HT-29 (cell line): Measurements from ENCODE around the gene BICRAL. TPM values are rescaled to one million over a fixed set of nuclear protein-coding genes. Genes with fewer than 3 reads are reported as not detected.
"Not testable (repeated sequence)": the region's sequence is repeated elsewhere in the genome, so short reads cannot be mapped to it uniquely, and the experiment has no call there.

Experiments used
- DNase-seq: peaks from one replicate; pipeline ENCODE4 v3.0.0-alpha.2; 2015; ENCODE audit warnings: low spot score
- total RNA-seq: library from RNA; depleted of rRNA; stranded (reverse); fragments of >200 nt; shearing (Covaris generic); gene quantifications from 2 replicates; pipeline ENCODE4 v1.2.3, GENCODE V29; 2014

Gene BICRAL
- total RNA-seq, 1 experiment from 2014 or later: 3.6 TPM

DNA sequence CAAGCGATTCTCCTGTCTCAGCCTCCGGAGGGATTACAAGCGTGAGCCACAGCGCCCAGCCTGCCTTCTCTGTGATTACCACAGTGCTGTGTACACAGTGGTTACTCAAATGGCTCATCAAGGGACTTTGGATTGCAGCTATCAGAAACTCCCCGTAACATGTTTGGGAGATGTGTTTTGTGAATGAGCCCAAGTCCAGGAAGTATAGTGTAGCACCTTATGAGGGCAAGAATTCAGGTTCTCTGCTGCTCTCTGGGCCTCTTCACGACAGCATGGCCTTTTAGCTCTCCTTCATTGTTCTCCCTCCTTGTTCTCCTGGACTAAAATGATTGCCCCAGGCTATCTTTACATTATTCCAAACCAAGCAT lies 63.5 kb downstream of the BICRAL start:
- DNase-seq: no peak

DNA sequence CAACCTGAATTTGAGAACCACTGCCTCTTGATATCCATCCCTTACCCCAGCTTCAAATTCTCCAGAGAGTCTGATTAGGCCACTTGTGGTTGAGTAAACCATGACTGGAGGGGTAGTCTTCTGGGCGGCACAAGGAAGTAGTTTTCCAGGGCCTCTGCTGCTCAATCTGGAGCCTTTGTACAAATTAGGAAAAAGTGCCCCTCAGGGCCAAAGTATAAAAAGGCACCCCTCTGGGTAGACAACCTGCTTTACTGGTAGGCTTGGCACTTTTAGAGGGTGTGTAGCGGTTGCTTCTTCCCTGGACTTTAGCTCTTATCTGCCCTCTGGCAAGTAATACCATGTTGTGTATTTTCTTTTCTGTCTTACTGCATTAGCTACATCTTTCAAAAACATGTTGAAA lies 64.7 kb downstream of the BICRAL start:
- DNase-seq: no peak

DNA sequence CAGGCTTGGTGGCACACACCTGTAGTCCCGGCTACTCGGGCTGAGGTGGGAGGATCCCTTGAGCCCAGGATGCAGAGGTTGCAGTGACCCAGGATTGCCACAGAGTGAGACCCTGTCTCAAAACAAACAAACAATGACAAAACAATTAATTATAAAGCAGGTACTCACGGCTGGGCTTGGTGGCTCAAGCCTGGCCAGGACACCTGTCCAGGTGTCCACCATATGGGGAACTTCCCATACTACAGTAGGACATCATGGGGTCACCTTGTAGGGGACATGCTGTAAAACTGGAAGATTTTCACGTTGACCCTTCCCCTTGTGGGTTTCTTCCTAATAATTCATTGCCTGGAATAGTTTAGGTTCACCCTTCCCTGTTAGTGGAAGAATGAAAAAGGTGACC lies 66.8 kb downstream of the BICRAL start:
- DNase-seq: no peak

DNA sequence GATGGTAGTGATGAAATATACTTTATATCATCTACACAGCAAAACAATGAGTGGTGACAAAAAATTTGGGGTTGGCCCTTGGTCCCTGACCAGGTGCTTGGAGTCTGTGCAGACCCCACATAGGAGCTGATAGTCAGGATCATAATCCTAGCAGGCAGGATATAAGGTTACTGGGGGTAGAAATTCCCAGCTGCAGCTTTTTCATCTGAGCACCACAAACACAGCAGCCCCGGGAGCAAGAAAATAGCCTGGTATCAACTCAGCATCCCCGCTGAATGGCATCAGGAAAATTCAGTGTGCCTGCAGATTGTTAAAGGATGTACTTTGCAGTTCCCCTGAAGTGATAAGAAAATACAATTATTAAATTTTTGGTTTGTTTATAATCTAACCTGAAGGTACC lies 69.7 kb downstream of the BICRAL start:
- no peak for DNase-seq

DNA sequence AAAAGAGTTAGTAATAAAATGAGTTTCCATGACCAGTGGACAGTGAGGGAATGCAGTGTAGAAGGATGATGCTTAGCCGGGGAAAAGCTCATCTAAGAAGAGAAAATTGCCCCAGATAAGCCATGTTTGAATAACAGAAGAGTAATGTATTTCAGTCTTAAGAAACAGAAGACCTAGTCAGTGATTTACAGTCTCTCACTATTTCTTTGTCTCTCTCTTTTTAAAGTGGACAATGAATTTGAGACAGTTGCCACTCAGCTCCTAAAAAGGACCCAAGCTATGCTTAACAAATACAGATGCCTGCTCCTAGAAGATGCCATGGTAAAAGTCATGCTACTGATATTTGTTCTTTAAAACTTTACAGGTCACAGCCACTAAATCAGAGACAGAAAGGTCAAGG lies 78.2 kb downstream of the BICRAL start:
- DNase-seq: no peak

DNA sequence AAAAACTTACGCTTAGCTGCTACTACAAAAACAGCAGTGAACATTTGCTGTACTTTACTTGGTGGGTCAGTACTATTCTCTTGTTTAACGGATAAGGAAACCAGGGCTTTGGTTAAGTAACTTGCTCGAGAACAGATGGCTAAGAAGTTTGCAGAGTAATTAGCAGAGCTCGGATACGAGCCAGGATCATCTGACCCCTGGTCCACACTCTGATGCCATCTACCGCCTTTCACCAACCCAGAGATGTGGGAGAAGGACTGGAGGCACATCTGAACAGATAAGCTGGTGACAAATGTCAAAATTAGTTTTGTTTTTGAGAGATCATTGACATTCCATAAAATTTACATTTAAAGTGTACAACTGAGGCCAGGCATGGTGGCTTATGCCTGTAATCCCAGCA lies 78.6 kb downstream of the BICRAL start:
- no peak for DNase-seq

DNA sequence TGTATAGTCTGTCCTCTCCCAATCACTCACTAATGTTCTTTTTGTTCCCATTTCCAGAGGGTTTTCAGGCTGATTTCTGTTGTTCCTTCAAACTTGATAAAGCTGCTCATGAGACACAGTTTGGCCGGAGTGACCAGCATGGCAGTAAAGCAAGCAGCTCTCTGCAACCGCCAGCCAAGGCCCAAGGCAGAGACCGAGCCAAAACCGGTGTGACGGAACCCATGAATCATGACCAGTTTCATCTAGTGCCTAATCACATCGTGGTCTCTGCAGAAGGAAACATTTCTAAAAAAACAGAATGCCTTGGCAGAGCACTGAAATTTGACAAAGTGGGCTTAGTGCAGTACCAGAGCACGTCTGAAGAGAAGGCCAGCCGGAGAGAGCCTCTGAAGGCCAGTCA lies 82.8 kb downstream of the BICRAL start:
- DNase-seq: no peak

DNA sequence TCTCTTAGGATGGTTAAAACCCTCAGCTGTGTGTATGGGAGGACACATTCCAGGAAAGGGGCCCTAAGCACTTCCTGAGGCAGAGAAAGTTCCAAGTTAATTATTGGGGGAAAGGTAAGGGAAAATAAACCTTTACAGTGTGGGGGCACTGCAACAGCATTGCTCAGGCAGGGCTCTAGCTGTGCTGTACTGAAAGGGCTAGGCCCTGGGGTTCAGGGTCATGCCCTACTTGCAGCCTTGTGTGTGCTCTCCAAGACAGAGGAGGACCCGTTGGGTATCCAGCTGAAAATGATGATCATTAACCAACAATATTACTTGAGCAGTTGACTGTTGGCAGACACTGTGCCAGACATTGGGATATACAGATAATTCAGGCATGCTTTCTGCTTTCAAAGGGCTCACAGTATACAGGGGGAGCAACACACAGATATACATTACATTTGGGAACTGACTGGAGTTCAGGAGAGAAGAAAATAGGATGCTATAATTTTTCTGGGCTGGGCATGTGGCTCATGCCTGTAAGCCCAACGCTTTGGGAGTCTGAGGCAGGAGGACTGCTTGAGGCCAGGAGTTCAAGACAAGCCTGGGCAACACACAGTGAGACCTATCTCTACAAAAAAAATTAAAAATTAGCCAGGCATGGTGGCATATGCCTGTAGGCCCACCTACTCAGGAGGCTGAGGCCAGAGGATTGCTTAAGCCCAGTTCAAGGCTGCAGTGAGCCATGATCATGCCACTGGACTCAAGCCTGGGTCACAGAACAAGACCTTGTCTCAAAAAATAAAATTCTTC lies 88.5 kb downstream of the BICRAL start:
- no peak for DNase-seq

DNA sequence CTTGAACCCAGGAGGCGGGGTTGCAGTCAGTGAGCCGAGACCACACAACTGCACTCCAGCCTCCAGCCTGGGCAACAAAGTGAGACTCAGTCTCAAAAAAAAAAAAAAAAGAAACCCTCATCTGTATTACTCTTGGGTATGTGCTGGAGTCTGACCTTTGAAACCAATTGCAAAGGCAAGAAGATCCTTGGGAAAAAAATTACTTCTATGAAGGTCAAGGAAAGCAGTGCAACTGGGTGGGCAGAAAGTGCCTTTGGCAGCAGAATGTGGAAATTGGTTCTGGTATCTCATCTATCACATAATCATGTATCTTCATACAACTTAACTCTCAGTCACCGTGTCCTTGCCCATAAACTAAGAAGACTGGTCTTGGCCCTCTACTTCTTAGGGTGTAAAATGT lies 89.9 kb downstream of the BICRAL start:
- no peak for DNase-seq

DNA sequence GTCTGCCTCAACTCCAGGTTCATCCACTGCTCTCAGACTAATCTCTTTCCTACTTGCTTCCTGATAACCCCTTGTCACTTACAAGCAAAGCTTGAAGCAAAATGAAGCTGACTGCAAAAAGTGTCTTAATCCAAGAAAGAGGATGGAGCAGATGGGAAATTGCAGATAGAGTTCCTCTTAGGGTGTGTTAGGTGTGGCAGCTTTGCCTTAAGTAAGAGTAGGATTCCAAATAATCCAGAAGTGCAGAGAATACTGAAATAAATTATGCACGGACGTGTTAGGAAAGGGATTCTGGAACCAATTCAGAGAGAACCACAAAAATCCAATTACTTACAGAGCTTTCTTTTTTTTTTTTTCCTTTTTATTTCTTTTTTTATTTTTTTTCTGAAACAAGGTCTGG lies 91.5 kb downstream of the BICRAL start:
- no peak for DNase-seq

DNA sequence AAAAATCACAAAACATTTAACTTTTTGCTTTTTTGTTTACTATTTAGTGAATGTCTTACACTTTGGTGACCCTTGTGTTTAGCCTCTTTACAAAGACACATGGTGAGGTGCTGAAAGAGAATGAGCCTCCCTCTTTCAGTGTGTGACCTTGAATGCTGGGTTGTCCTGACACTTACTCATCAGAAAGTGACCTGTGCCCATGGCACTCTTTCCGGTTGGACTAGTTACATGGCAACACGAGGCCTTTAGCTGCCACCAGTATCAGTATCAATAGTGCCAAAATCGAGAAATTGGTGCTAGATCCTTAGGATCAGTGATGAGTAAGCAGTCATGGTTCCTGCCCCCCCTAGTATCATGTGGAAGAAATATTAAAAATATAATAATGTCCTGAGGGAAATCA lies 95.8 kb downstream of the BICRAL start:
- no peak for DNase-seq

DNA sequence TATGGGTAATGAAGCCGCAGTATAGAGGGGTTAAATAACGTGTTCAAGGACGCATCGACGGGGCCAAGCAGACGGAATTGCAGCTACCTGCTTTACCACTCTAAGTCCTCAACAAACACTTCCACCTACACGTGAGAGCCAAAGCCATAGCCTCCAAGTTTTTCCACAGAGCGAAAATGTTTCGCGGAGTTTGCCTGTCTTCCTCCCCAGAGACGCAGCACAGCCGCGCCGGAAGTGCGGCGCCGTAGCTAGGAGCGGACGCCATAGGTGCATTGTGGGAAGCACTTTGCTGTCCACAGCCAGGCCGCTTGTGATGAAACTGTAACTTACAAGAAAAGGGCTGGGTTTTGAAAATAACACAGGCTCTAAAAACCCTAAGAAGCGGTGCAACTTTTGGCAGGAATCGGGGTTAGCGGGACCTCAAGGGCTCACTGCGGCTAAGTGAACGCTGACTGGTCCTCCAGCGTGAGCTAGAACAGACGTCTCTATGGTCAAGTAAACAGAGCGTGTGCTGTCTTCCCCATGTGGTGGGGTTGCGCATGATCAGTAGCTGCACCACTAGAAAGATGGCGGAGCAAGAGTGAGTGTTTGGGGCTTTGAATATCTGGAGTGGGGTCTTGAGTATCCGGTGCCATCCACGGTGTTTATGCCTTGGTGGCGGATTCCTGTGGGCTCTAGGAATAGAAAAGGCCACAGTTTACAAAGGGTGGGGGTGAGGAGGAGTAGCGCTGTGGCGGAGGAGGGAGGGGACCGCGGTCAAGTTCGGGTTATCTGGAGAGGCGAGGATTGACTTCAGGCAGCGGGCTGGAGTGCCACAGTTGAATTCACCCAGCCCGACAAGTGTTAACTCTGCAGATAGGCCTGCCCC lies 97.8 kb downstream of the BICRAL start, which contains the start of gene RPL7L1:
Gene RPL7L1, plus strand, starts transcription at position 245 of the 868 bp plus-strand sequence. Its CDS starts 295 bp downstream, at position 540.
- peak; percentile 91 for DNase-seq

DNA sequence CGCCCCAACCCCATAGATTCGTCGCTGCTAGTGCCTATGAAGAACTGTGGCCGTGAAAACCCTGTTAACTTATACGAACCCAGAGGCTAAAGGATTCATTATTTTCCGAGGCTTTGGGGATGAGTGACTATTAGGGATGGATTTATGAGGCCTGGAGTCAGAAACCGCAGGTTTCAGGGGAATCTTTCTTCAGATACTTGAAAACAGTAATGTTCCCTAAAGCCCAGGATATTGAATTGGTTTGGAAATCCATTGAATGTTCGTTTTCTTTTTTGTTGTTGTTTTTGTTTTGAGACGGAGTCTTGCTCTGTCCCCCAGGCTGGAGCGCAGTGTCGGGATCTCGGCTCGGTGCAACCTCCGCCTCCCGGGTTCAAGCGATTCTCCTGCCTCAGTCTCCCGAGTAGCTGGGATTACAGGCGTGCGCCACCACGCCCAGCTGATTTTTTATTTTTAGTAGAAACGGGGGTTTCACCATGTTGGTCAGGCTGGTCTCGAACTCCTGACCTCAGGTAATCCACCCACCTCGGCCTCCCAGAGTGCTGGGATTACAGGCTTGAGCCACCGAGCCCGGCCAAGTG lies 98.5 kb downstream of the BICRAL start:
- DNase-seq: not testable (repeated sequence)

DNA sequence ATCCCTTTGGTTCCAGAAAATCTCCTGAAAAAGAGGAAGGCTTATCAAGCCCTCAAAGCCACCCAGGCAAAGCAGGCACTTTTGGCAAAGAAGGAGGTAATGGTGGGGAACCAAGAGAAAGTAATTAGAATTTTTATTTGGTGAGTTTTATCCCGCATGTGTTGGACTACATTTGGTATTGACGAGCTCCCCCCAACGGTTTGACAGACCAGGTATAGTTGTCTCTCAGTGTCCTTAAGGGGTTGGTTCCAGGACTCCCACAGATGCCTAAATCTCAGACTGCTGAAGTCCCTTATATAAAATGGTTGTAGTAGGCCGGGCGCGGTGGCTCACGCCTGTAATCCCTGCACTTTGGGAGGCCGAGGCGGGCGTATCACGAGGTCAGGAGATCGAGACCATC lies 99.0 kb downstream of the BICRAL start:
- DNase-seq: not testable (repeated sequence)

DNA sequence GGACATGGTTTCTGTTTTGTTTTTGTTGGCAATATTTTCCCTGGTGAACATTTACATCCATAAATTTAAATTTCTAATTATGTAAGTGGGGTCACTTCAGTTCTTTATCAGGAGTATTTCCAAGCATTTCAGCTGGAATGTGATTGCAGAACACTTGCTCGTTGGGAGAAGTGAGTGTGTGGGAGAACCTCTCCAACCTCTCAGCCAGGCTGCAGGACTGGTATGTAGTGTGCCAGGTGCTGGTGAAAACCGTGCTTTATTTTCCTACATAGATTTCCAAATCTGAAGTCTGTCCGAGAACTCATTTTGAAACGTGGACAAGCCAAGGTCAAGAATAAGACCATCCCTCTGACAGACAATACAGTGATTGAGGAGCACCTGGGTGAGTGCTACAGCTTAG lies 103.8 kb downstream of the BICRAL start:
- DNase-seq: no peak

DNA sequence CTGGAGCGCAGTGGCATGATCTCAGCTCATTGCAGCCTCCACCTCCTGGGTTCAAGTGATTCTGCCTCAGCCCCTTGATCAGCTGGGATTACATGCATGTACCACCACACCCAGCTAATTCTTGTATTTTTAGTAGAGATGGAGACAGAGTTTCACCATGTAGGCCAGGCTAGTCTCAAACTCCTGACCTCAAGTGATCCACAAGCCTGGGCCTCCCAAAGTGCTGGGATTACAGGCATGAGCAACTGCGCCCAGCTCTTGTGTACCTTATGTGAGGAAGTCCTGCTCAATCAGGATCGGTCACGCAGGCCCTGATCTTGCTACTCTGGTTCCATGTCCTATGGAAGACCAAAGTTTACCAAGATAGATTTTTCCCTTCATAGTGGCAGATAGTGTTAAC lies 106.3 kb downstream of the BICRAL start:
- not testable (repeated sequence) for DNase-seq

DNA sequence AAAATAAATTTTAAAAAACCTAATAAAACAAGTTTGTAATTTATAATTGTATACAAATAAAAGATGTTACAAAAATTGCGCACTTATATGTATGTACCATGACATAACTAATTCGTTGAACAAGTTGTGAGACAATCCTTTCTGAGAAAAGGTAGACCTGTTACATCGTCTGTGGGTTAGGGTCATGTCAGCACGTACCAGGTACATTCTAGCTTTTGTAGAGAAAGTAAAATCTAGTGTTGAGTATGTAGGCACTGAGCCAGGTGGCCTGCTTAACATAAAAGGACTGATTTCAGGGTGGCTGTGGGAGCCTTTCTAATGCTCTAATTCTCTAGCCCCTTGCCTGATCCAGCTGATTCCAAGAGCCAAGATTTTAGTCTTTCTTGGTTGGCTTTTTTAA lies 108.0 kb downstream of the BICRAL start:
- DNase-seq: no peak

DNA sequence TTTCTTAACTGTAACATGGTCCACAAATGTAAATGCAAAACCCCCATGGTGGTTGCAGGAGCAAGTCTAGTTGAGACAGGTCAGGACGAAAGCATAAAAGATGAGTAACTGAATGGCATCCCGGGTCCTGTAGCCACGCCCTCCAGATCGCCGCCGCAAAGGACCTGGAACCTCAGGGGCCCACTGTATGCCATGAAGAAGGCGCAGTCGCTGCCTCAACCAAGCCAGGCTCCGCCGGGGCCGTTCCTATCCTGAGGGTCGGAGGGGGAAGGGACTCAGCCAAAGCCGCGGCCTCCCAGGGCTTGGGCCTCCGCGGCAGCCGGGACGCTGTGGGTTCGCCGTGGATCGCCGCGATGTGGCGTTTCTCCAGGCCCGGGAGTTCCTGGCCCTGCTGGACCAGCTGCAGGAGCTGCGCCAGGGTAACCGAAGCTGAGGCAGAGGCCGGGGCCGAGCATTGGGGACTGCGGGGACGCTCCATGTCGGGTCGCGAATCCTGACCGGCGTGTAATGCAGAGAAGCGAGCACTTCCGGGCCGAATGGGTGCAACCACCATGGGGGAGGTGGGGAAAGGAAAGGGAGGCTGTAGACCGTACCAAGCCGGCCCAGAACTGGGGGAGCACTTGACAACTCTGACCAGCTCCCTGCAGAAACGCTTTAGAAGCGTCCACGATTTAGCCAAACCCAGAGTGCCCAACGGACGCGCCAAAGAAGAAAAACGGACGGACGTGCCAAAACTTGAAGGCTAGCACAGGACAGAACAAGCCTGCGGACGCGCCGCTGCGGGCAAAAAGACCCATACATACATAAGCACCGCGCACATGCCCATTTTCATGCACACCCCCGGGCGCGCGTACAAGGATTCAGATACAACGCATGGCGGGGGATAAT lies 108.7 kb downstream of the BICRAL start:
- DNase-seq: peak; percentile 97

DNA sequence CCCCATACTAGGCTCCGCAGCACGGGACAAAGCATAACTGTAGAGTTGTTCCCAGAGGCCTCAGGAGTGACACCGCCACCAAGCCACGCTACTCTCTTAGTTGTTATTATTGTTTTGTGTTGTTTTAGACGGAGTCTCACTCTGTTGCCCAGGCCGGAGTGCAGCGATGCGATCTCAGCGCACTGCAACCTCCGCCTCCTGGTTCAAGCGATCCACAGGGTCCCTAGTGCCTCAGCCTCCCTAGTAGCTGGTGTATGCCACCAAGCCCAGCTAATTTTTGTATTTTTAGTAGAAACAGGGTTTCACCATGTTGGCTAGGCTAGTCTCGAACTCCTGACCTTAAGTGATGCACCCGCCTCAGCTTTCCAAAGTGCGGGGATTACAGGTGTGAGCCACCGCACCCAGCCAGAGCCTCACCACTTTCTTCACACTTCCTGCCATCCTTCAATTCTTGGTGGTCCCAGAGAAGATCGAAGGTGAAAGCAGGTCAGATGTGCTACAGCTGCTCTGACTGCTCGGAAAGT lies 109.4 kb downstream of the BICRAL start:
- no peak for DNase-seq

DNA sequence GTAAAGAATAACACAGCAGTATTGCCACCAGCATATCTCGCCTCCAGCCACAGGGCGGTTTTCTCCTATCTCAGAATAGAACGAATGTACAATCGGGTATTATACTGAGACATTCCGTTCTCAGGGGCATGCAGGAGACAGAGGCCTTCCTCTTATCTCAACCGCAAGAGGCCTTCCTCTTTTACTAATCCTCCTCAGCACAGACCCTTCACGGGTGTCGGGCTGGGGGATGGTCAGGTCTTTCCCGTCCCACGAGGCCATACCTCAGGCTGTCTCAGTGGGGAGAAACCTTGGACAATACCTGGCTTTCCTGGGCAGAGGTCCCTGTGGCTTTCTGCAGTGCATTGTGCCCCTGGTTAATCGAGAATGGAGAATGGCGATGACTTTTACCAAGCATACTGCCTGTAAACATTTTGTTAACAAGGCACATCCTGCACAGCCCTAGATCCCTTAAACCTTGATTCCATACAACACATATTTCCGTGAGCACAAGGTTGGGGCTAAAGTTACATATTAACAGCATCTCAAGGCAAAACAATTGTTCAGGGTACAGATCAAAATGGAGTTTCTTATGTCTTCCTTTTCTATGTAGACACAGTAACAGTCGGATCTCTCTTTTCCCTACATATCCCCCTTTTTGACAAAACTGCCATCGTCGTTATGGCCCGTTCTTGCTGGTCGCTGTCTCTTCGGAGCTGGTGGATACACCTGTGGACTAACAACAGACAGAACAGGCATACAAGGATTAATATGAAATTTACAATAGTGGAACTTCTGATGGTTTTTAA lies 112.4 kb downstream of the BICRAL start:
- DNase-seq: not testable (repeated sequence)
